ENCODE measurements around the gene NKD2.

DNA sequence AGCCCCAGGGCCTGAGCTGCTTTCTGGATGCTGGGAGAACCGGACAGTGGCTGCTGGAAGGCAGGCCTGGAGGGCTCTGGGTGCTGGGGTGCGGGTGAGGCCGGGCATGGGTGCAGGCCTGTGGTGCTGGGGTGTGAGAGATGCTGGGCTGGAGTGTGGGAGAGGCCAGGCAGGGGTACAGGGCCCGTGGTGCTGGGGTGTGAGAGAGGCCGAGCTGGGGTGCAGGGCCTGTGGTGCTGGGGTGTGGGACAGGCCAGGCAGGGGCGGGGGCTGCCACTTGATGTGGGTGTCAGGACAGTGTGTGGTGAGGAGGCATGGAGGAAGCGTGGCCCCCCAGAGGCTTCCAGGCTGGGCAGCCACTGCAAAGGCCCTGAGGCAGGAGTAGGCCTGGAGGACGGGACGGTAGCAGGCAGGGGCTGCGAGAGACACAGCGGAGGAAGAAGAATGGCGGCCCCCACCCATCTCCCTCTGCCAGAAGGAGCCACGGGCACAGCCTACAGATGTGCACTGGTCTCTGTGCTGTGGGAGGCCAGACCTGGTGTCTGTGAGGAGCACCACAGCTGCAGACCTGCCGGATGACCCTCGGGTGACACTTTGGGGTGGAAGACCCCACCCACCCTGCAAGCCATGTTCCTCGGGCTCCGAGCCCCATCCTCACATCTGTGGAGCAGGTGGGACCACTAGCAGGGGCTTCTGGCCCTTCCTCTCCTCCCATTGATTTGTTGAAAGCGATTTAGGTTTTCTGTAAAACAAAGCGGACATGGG is 9.3 kb downstream of the NKD2 start:
- no peak for TF ChIP-seq EZH2phosphoT487 (IDR thresholded peaks at IDR 0.05; ENCODE audit: borderline replicate concordance)
- TF ChIP-seq, protein P1, sequence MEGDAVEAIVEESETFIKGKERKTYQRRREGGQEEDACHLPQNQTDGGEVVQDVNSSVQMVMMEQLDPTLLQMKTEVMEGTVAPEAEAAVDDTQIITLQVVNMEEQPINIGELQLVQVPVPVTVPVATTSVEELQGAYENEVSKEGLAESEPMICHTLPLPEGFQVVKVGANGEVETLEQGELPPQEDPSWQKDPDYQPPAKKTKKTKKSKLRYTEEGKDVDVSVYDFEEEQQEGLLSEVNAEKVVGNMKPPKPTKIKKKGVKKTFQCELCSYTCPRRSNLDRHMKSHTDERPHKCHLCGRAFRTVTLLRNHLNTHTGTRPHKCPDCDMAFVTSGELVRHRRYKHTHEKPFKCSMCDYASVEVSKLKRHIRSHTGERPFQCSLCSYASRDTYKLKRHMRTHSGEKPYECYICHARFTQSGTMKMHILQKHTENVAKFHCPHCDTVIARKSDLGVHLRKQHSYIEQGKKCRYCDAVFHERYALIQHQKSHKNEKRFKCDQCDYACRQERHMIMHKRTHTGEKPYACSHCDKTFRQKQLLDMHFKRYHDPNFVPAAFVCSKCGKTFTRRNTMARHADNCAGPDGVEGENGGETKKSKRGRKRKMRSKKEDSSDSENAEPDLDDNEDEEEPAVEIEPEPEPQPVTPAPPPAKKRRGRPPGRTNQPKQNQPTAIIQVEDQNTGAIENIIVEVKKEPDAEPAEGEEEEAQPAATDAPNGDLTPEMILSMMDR (conservative IDR thresholded peaks at IDR 0.05; ENCODE audit: low read length), result no peak
